PC-3 (cell line): ENCODE results near the gene TRIOBP.

Source experiments
- EZH2 ChIP-seq: fragments of 300-600 bp; sonication (generic); IDR thresholded peaks from one replicate; pipeline ENCODE4 v1.6.1; 2017; ENCODE audit warnings: antibody characterized with exemption, mild to moderate bottlenecking, low read length; ENCODE audit not compliant: unreplicated experiment
- EZH2phosphoT487 ChIP-seq: fragments of 300-600 bp; sonication (generic); IDR thresholded peaks from 2 replicates; pipeline ENCODE4 v1.6.1; 2018; ENCODE audit warnings: mild to moderate bottlenecking, antibody characterized with exemption, low read length, borderline replicate concordance
- TF ChIP-seq, protein P1 (sequence below): fragments of 300-600 bp; sonication (generic); conservative IDR thresholded peaks from 2 replicates; pipeline ENCODE4 v1.5.1; 2017; ENCODE audit warnings: antibody characterized with exemption, low read depth, mild to moderate bottlenecking, low read length

DNA sequence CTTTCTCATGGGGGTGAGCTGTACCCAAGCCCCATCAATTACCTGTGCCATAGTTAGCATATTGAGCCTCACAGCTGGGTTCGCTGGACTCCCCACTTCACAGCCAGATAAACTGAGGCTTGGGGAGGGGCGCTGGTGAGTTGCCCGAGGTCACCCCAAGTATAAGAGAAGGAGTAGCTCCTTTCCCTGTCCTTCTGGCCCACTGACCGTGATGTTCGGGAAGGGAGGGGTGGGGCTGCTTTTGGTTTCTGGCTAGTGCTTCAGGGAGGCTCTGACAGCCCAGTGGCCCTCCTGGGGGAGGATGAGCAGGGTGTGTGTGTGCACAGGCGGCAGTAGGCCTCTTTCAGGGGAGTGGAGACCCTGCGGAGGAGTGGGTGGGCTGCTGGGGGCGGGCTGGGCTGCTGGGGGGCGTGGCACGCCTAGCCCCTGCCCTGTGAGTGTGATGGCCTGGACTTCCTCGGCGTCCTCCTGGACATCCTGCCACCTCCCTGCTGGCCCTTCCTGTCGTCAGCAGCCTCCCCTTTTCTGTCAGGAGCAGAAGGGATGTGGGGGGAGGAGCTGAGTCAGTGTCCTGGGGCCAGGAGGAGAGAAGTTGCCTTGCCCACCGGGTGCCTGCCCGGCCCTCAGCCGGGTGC, 50.3 kb downstream of the TRIOBP start:
- TF ChIP-seq, protein P1, sequence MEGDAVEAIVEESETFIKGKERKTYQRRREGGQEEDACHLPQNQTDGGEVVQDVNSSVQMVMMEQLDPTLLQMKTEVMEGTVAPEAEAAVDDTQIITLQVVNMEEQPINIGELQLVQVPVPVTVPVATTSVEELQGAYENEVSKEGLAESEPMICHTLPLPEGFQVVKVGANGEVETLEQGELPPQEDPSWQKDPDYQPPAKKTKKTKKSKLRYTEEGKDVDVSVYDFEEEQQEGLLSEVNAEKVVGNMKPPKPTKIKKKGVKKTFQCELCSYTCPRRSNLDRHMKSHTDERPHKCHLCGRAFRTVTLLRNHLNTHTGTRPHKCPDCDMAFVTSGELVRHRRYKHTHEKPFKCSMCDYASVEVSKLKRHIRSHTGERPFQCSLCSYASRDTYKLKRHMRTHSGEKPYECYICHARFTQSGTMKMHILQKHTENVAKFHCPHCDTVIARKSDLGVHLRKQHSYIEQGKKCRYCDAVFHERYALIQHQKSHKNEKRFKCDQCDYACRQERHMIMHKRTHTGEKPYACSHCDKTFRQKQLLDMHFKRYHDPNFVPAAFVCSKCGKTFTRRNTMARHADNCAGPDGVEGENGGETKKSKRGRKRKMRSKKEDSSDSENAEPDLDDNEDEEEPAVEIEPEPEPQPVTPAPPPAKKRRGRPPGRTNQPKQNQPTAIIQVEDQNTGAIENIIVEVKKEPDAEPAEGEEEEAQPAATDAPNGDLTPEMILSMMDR, result no peak
- TF ChIP-seq EZH2 (no peak), EZH2phosphoT487 (no peak)
